Measurements from ENCODE around the gene SEL1L3. TPM values are rescaled to one million over a fixed set of nuclear protein-coding genes. Genes with fewer than 3 reads are reported as not detected.
A peak's percentile ranks its signal among the peaks of the same experiment; 100 is the strongest.

SEL1L3 gene
- total RNA-seq, 2 experiments from 2014 or later = 180 to 313 TPM

- CTCF ChIA-PET (ENCODE audit: unreplicated experiment) = no interaction called here
- BruUV-seq (replicated peaks) = no TSS peak
Observed at GRCh38 chr4:25722964-25723363, 139.8 kb downstream of the SEL1L3 start.

DNA sequence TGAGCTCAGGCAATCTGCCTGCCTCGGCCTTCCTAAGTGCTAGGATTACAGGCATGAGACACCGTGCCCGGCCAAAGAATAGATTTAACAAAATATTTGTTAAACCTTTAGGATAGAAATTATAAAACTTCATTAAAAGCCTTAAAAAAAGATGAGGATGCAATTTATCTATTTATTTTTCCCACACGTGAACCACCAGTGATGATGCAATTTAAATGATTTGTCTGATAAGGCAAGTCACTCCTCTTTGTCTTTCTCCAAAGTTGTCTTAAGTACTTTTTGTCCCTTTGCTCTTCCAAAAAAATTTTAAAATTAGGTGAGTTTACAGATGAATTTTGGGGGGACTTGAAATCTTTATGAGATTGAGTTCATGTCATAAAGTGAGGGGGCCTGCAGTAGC lies 149.0 kb downstream of the SEL1L3 start:
- Histone ChIP-seq H3K4me3 (ENCODE audit: low read depth, low read length, poor library complexity, severe bottlenecking) (no peak overlapping the region), H3K4me2 (ENCODE audit: low read length) (no peak overlapping the region), H2AFZ (ENCODE audit: low read length) (no peak overlapping the region), H4K20me1 (ENCODE audit: insufficient read depth, low read length) (no peaks in the 10 kb centered on the region), H3K79me2 (ENCODE audit: insufficient read depth, low read depth, low read length) (no peaks in the 10 kb centered on the region), H3K4me1 (ENCODE audit: insufficient read depth, low read length, poor library complexity, severe bottlenecking) (no peaks in the 10 kb centered on the region), H3K9me2 (ENCODE audit: insufficient read depth, low read length) (no peaks in the 10 kb centered on the region), H3K36me3 (ENCODE audit: insufficient read depth, low read length) (no peaks in the 10 kb centered on the region), H3K9me3 (ENCODE audit: low read length) (no peaks in the 10 kb centered on the region), H3K27ac (ENCODE audit: low read depth, low read length, poor library complexity, severe bottlenecking) (no peak overlapping the region)
- DNase-seq (ENCODE audit: low spot score) = no peak
- BruUV-seq (replicated peaks) = TSS peak; percentile 68
- CTCF ChIA-PET (ENCODE audit: unreplicated experiment) = no interaction called here
- no peak for TF ChIP-seq CTCF (conservative IDR thresholded peaks at IDR 0.05; ENCODE audit: low read length)
- intact Hi-C loops (cut with micrococcal nuclease; ENCODE audit: unreplicated experiment) = no loop called here
- POLR2A ChIA-PET = interaction anchor here (0.7 kb wide), 2 partner anchors 45 to 515 kb away, joined by 5 to 6 read pairs; no protein-coding TSS in a partner anchor

More at GRCh38 chr4:25722964-25723363, 139.8 kb downstream of the SEL1L3 start:
- no peaks in the 10 kb centered on the region for H3K9me2 ChIP-seq (ENCODE audit: insufficient read depth, low read length)
- no peak overlapping the region for H3K27ac ChIP-seq (ENCODE audit: low read depth, low read length, poor library complexity, severe bottlenecking)
- POLR2A ChIA-PET = interaction anchor here (0.7 to 1.0 kb wide), 2 partner anchors 11 to 59 kb away, joined by 3 to 4 read pairs; no protein-coding TSS in a partner anchor
- H2AFZ ChIP-seq (ENCODE audit: low read length) = no peak overlapping the region
- H4K20me1 ChIP-seq (ENCODE audit: insufficient read depth, low read length) = no peaks in the 10 kb centered on the region
- TF ChIP-seq CTCF (conservative IDR thresholded peaks at IDR 0.05; ENCODE audit: low read length) = no peak
- no peak for TF ChIP-seq EZH2phosphoT487 (IDR thresholded peaks at IDR 0.05; ENCODE audit: borderline replicate concordance, low read depth, low read length)
- no peaks in the 10 kb centered on the region for H3K79me2 ChIP-seq (ENCODE audit: insufficient read depth, low read depth, low read length)
- no peaks in the 10 kb centered on the region for H3K9me3 ChIP-seq (ENCODE audit: low read length)
- H3K4me3 ChIP-seq (ENCODE audit: low read depth, low read length, poor library complexity, severe bottlenecking) = no peak overlapping the region
- H3K4me2 ChIP-seq (ENCODE audit: low read length) = no peak overlapping the region
- intact Hi-C loops (cut with micrococcal nuclease; ENCODE audit: unreplicated experiment) = no loop called here
- no peak for DNase-seq (ENCODE audit: low spot score)
- H3K4me1 ChIP-seq (ENCODE audit: insufficient read depth, low read length, poor library complexity, severe bottlenecking) = no peaks in the 10 kb centered on the region
- no peaks in the 10 kb centered on the region for H3K36me3 ChIP-seq (ENCODE audit: insufficient read depth, low read length)

- intact Hi-C loops (cut with micrococcal nuclease; ENCODE audit: unreplicated experiment) = no loop called here
- Histone ChIP-seq H2AFZ (ENCODE audit: low read length) (no peak overlapping the region), H3K36me3 (ENCODE audit: insufficient read depth, low read length) (no peaks in the 10 kb centered on the region), H3K79me2 (ENCODE audit: insufficient read depth, low read depth, low read length) (no peaks in the 10 kb centered on the region), H3K4me2 (ENCODE audit: low read length) (no peak overlapping the region), H3K9me3 (ENCODE audit: low read length) (no peaks in the 10 kb centered on the region), H3K4me3 (ENCODE audit: low read depth, low read length, poor library complexity, severe bottlenecking) (no peak overlapping the region), H4K20me1 (ENCODE audit: insufficient read depth, low read length) (no peaks in the 10 kb centered on the region), H3K27ac (ENCODE audit: low read depth, low read length, poor library complexity, severe bottlenecking) (no peak overlapping the region), H3K9me2 (ENCODE audit: insufficient read depth, low read length) (no peaks in the 10 kb centered on the region), H3K4me1 (ENCODE audit: insufficient read depth, low read length, poor library complexity, severe bottlenecking) (no peaks in the 10 kb centered on the region)
- CTCF ChIA-PET (ENCODE audit: unreplicated experiment) = no interaction called here
- no TSS peak for BruUV-seq (replicated peaks)
- TF ChIP-seq EZH2phosphoT487 (IDR thresholded peaks at IDR 0.05; ENCODE audit: borderline replicate concordance, low read depth, low read length) (no peak), CTCF (conservative IDR thresholded peaks at IDR 0.05; ENCODE audit: low read length) (no peak)
- POLR2A ChIA-PET = interaction anchor here (0.6 to 1.4 kb wide), 10 partner anchors 9 to 1542 kb away, joined by 3 to 5 read pairs (median 4); no protein-coding TSS in a partner anchor
- no peak for DNase-seq (ENCODE audit: low spot score)
Observed at GRCh38 chr4:25712611-25713010, 150.2 kb downstream of the SEL1L3 start.

Data from OCI-LY7 (cell line).